Transverse colon (tissue), 4 donors: ENCODE measurements around the gene EGLN2. TPM values are rescaled to one million over a fixed set of nuclear protein-coding genes. Genes with fewer than 3 reads are reported as not detected.

ENCODE experiments used
- DNase-seq: peaks from one replicate; pipeline ENCODE4 v3.0.0-alpha.2; 2019
- H3K27ac ChIP-seq, 4 donors: fragments of 200-600 bp; sonication (generic); 2 replicates each; pipeline ENCODE4 v1.5.1; 2016 to 2018; ENCODE audit warnings: inconsistent platforms in 4 of 4
- H3K27me3 ChIP-seq: fragments of 200-600 bp; sonication (generic); 2 replicates; pipeline ENCODE4 v1.5.1; 2017; ENCODE audit warnings: inconsistent platforms
- H3K36me3 ChIP-seq, 4 donors: fragments of 200-600 bp; sonication (generic); 2 replicates each; pipeline ENCODE4 v1.5.1; 2017 to 2019; ENCODE audit warnings: inconsistent platforms in 4 of 4
- H3K4me1 ChIP-seq, 4 donors: fragments of 200-600 bp; sonication (generic); 2 replicates each; pipeline ENCODE4 v1.5.1; 2017 to 2020; ENCODE audit warnings: inconsistent platforms in 4 of 4
- H3K4me3 ChIP-seq, 4 donors: fragments of 200-600 bp; sonication (generic); 1 replicate in 1 of 4; 2 replicates in 3 of 4; pipeline versions ENCODE4 v1.5.1 to v1.6.1; 2017 to 2019; ENCODE audit warnings: inconsistent platforms in 4 of 4
- H3K9me3 ChIP-seq, 2 donors: fragments of 200-600 bp; sonication (generic); 2 replicates each; pipeline ENCODE4 v1.5.1; 2017 to 2019; ENCODE audit warnings: inconsistent platforms in 2 of 2
- CTCF ChIP-seq, 5 experiments: fragments of 200-600 bp in 3 of 5; fragments of 450-650 bp in 2 of 5; sonication (generic) in 3 of 5; IDR thresholded peaks; 1 replicate in 2 of 5; 2 replicates in 3 of 5; pipeline ENCODE4 v1.5.1; 2016 to 2017; ENCODE audit warnings: antibody characterized with exemption in 5 of 5, inconsistent platforms in 3 of 5, mild to moderate bottlenecking in 2 of 5, moderate library complexity in 1 of 5
- EP300 ChIP-seq: sonication (generic); formaldehyde crosslinking; IDR thresholded peaks from one replicate; pipeline ENCODE4 v1.6.1; 2017; ENCODE audit warnings: antibody characterized with exemption, low read depth
- POLR2A ChIP-seq: fragments of 450-650 bp; IDR thresholded peaks from one replicate; pipeline ENCODE4 v1.6.1; 2016; ENCODE audit warnings: antibody characterized with exemption, mild to moderate bottlenecking, moderate library complexity
- POLR2AphosphoS5 ChIP-seq, 3 donors: sonication (generic); formaldehyde crosslinking; IDR thresholded peaks; one replicate each; pipeline ENCODE4 v1.6.1; 2016; ENCODE audit warnings: antibody characterized with exemption in 3 of 3
- WGBS, 2 donors: methylation state at CpG; one replicate each; pipeline ENCODE4 v1.1.5; 2018; ENCODE audit warnings: low coverage in 1 of 2; 5-methylcytosine and 5-hydroxymethylcytosine counted together
- in situ Hi-C, 4 donors: fragments of 200-750 bp; cut with MboI; loops; one replicate each; pipeline versions ENCODE4 v1.15.0 to v1.15.1; 2017; ENCODE audit warnings: low sequenced_read_pairs in 3 of 4, low pct_ligation_motif_present in 1 of 4, low pct_unique_long_range_greater_than_20kb in 1 of 4
- intact Hi-C: fragments of 100-400 bp; cut with DNase I; formaldehyde crosslinking; loops from one replicate; pipeline ENCODE4 v1.15.1; 2023; ENCODE audit warnings: low total_unique reads
- total RNA-seq, 4 donors: library from RNA; depleted of rRNA; stranded (reverse); fragments of >200 nt; gene quantifications; one replicate each; pipeline ENCODE4 v1.1.0, GENCODE V29; 2016

Gene EGLN2
- total RNA-seq, 4 donors from 2014 or later, result 102 to 123 (median 115) TPM

- intact Hi-C loops, result loop anchor here (10.0 kb wide), 1 partner anchor 85 kb away; the partner anchor contains the start of genes COQ8B and ITPKC
- 1 to 2% methylated on average over 25 to 39 of the region's 40 CpGs for WGBS, 2 donors
- Histone ChIP-seq H3K4me1 (peaks cover 54 to 57% (median 55%) of the 10 kb centered on the region in 4 donors), H3K4me3 (peak overlapping the region; percentile 53 to 99 (median 97)), H3K36me3 (peaks cover 0 to 3% (median 0%) of the 10 kb centered on the region in 4 donors), H3K27me3 (no peaks in the 10 kb centered on the region), H3K9me3 (no peaks in the 10 kb centered on the region), H3K27ac (peak overlapping the region; percentile 91 to 97 (median 96))
- TF ChIP-seq POLR2AphosphoS5 (IDR thresholded peaks at IDR 0.05) (peak in 1 of 3 donors; percentile 12), POLR2A (no peak)
- DNase-seq, result no peak
- in situ Hi-C loops, result loop anchor here in 1 of 4 donors (25.0 kb wide), 1 partner anchor 87 kb away; the partner anchor contains the start of genes COQ8B and ITPKC
These were observed 757 bp downstream of the EGLN2 start for GRCh38 chr19:40799558-40800338.

DNA sequence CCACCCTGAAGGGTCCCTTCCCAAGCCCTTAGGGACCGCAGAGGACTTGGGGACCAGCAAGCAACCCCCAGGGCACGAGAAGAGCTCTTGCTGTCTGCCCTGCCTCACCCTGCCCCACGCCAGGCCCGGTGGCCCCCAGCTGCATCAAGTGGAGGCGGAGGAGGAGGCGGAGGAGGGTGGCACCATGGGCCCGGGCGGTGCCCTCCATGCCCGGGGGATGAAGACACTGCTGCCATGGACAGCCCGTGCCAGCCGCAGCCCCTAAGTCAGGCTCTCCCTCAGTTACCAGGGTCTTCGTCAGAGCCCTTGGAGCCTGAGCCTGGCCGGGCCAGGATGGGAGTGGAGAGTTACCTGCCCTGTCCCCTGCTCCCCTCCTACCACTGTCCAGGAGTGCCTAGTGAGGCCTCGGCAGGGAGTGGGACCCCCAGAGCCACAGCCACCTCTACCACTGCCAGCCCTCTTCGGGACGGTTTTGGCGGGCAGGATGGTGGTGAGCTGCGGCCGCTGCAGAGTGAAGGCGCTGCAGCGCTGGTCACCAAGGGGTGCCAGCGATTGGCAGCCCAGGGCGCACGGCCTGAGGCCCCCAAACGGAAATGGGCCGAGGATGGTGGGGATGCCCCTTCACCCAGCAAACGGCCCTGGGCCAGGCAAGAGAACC, 1.5 kb downstream of the EGLN2 start:
- 67% methylated on average over 18 of the region's 27 CpGs; no CpG with 5 or more reads in 1 of the 2 donors for WGBS, 2 donors

DNA sequence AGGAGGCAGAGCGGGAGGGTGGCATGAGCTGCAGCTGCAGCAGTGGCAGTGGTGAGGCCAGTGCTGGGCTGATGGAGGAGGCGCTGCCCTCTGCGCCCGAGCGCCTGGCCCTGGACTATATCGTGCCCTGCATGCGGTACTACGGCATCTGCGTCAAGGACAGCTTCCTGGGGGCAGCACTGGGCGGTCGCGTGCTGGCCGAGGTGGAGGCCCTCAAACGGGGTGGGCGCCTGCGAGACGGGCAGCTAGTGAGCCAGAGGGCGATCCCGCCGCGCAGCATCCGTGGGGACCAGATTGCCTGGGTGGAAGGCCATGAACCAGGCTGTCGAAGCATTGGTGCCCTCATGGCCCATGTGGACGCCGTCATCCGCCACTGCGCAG, 2.0 kb downstream of the EGLN2 start:
- in situ Hi-C loops, result loop anchor here in 1 of 4 donors (25.0 kb wide), 1 partner anchor 89 kb away; the partner anchor contains the start of genes COQ8B and ITPKC
- H3K36me3 ChIP-seq, result peaks cover 0 to 3% (median 0%) of the 10 kb centered on the region in 4 donors

More for the DNA sequence above, 1.5 kb downstream of the EGLN2 start:
- peak overlapping the region; percentile 53 to 99 (median 97) for H3K4me3 ChIP-seq
- peaks cover 0 to 3% (median 0%) of the 10 kb centered on the region in 4 donors for H3K36me3 ChIP-seq
- H3K9me3 ChIP-seq, result no peaks in the 10 kb centered on the region
- in situ Hi-C loops (loop anchor here in 1 of 4 donors (25.0 kb wide), 1 partner anchor 88 kb away; the partner anchor contains the start of genes COQ8B and ITPKC), intact Hi-C loops (loop anchor here (10.0 kb wide), 1 partner anchor 86 kb away; the partner anchor contains the start of genes COQ8B and ITPKC)
- no peak for DNase-seq
- H3K27me3 ChIP-seq, result no peaks in the 10 kb centered on the region
- H3K27ac ChIP-seq, result peak overlapping the region; percentile 91 to 97 (median 96)
- no peak for TF ChIP-seq CTCF (IDR thresholded peaks at IDR 0.05)
- TF ChIP-seq POLR2A, result no peak
- no peak for TF ChIP-seq POLR2AphosphoS5 (IDR thresholded peaks at IDR 0.05)
- TF ChIP-seq EP300, result no peak
- peaks cover 61 to 64% (median 62%) of the 10 kb centered on the region in 4 donors for H3K4me1 ChIP-seq

More for the DNA sequence above, 2.0 kb downstream of the EGLN2 start:
- Histone ChIP-seq H3K4me3 (peak overlapping the region in 1 of 4 donors; percentile 99), H3K27me3 (no peaks in the 10 kb centered on the region), H3K27ac (peak overlapping the region; percentile 91 to 97 (median 96)), H3K4me1 (peaks cover 66 to 70% (median 68%) of the 10 kb centered on the region in 4 donors), H3K9me3 (no peaks in the 10 kb centered on the region)
- intact Hi-C loops, result loop anchor here (10.0 kb wide), 1 partner anchor 86 kb away; the partner anchor contains the start of genes COQ8B and ITPKC
- DNase-seq, result no peak
- TF ChIP-seq EP300, result no peak
- TF ChIP-seq POLR2A, result no peak
- no peak for TF ChIP-seq CTCF (IDR thresholded peaks at IDR 0.05)
- no peak for TF ChIP-seq POLR2AphosphoS5 (IDR thresholded peaks at IDR 0.05)
- 89% methylated on average over 27 of the region's 27 CpGs; no CpG with 5 or more reads in 1 of the 2 donors for WGBS, 2 donors
